Measurements from ENCODE around the gene MEF2C. TPM values are rescaled to one million over a fixed set of nuclear protein-coding genes. Genes with fewer than 3 reads are reported as not detected.

Gene MEF2C
- total and polyA plus RNA-seq, 2 of the 13 experiments (the other 11 are each of a cell fraction or from before 2014, with no cell fraction given), result 0.02 TPM; not detected in 1

DNA sequence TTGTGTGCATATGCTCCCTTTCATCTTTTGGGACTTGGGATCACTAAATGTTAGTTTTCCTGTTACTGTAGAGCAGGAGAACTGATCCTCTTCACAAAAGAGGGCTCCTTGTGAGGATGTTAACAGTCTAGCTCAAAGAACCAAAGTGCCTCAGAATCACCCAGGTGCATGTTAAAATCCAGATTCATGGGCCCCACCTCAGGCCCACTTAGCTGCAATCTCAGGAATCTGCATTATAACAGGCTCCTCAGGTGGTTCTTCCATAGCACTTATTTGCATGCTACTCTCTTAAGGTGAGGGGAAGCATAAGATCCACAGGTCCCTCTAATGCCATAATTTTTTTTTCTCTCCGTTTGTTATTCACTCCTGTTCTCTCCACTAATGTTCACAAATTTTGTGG lies 14.8 kb upstream of the MEF2C start:
- CTCF ChIA-PET (ENCODE audit: low intra/inter-chr PET ratio, low total read pairs), result no interaction called here
- no peak overlapping the region for H2AFZ ChIP-seq (ENCODE audit: low read length)
- no peak overlapping the region for H3K9ac ChIP-seq (ENCODE audit: insufficient read depth, low read depth, low read length)
- intact Hi-C loops (cut with micrococcal nuclease; ENCODE audit: unreplicated experiment), result no loop called here
- no peaks in the 10 kb centered on the region for H3K9me3 ChIP-seq (ENCODE audit: low read length)
- H3K36me3 ChIP-seq (replicated peaks in 1 of 2; ENCODE audit: control insufficient read depth in 1 of 2, insufficient read depth in 2 of 2, low read length in 2 of 2), result no peaks in the 10 kb centered on the region
- in situ Hi-C loops (cut with HindIII; ENCODE audit: extremely low pct_ligation_motif_present, low pct_unique_long_range_greater_than_20kb), result no loop called here
- FAIRE-seq (no peak), ATAC-seq (no peak), DNase-seq (ENCODE audit: low spot score) (no peak)
- no peak overlapping the region for H3K4me3 ChIP-seq (replicated peaks in 1 of 3; ENCODE audit: insufficient read depth in 1 of 3, low read depth in 2 of 3, low read length in 3 of 3)
- H3K27me3 ChIP-seq (ENCODE audit: control insufficient read depth in 1 of 2, insufficient read depth in 2 of 2, low read length in 2 of 2), result no peaks in the 10 kb centered on the region; a peak in 1 of 5 replicates
- no peaks in the 10 kb centered on the region for H3K79me2 ChIP-seq (ENCODE audit: insufficient read depth, low read length)
- POLR2A ChIA-PET, result no interaction called here
- H4K20me1 ChIP-seq (ENCODE audit: insufficient read depth, low read length), result no peaks in the 10 kb centered on the region
- no TSS peak for BruUV-seq (replicated peaks)
- WGBS (ENCODE audit: low lambda C conversion rate), result 0% methylated on average over 1 of the region's 1 CpG
- no peak overlapping the region for H3K27ac ChIP-seq (ENCODE audit: extremely low read length, insufficient read depth, low read length)
- no peaks in the 10 kb centered on the region for H3K4me1 ChIP-seq (ENCODE audit: insufficient read depth, low read length)
- TF ChIP-seq, protein P1, sequence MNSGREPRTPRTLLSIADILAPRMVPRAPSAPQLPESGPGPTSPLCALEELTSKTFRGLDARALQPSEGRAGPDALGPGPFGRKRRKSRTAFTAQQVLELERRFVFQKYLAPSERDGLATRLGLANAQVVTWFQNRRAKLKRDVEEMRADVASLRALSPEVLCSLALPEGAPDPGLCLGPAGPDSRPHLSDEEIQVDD (CRISPR knock-in tag; IDR thresholded peaks at IDR 0.05; ENCODE audit: borderline replicate concordance), result no peak
- no peak for TF ChIP-seq BRD4 (CRISPR knock-in tag; IDR thresholded peaks at IDR 0.05)
- TF ChIP-seq BHLHE40 (IDR thresholded peaks at IDR 0.05; ENCODE audit: low read length), result no peak
- TF ChIP-seq CCAR2 (optimal IDR thresholded peaks at IDR 0.05; ENCODE audit: low read depth, low read length), result no peak
- TF ChIP-seq, protein P2, sequence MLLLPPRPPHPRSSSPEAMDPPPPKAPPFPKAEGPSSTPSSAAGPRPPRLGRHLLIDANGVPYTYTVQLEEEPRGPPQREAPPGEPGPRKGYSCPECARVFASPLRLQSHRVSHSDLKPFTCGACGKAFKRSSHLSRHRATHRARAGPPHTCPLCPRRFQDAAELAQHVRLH (CRISPR knock-in tag; IDR thresholded peaks at IDR 0.05; ENCODE audit: borderline replicate concordance, low read depth), result no peak
- TF ChIP-seq CENPX (CRISPR knock-in tag; IDR thresholded peaks at IDR 0.05), result no peak
- TF ChIP-seq NCOA5 (CRISPR knock-in tag; IDR thresholded peaks at IDR 0.05), result no peak
- TF ChIP-seq, protein P3, sequence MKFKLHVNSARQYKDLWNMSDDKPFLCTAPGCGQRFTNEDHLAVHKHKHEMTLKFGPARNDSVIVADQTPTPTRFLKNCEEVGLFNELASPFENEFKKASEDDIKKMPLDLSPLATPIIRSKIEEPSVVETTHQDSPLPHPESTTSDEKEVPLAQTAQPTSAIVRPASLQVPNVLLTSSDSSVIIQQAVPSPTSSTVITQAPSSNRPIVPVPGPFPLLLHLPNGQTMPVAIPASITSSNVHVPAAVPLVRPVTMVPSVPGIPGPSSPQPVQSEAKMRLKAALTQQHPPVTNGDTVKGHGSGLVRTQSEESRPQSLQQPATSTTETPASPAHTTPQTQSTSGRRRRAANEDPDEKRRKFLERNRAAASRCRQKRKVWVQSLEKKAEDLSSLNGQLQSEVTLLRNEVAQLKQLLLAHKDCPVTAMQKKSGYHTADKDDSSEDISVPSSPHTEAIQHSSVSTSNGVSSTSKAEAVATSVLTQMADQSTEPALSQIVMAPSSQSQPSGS (CRISPR knock-in tag; IDR thresholded peaks at IDR 0.05), result no peak
- no peak for TF ChIP-seq FOXJ3 (CRISPR knock-in tag; IDR thresholded peaks at IDR 0.05; ENCODE audit: borderline replicate concordance)
- no peak for TF ChIP-seq ZNF143 (CRISPR knock-in tag; IDR thresholded peaks at IDR 0.05)
- TF ChIP-seq KLF9 (CRISPR knock-in tag; IDR thresholded peaks at IDR 0.05; ENCODE audit: low read depth), result no peak
- TF ChIP-seq LCORL (IDR thresholded peaks at IDR 0.05), result no peak
- TF ChIP-seq LCORL (CRISPR knock-in tag; IDR thresholded peaks at IDR 0.05), result no peak
- no peak for TF ChIP-seq PHB2 (IDR thresholded peaks at IDR 0.05; ENCODE audit: partially characterized antibody)
- TF ChIP-seq DMAP1 (CRISPR knock-in tag; IDR thresholded peaks at IDR 0.05), result no peak
- no peak for TF ChIP-seq SOX6 (IDR thresholded peaks at IDR 0.05)
- no peak for TF ChIP-seq SOX6 (CRISPR knock-in tag; IDR thresholded peaks at IDR 0.05)
- no peak for TF ChIP-seq HOXA5 (CRISPR knock-in tag; IDR thresholded peaks at IDR 0.05)
- no peak for TF ChIP-seq ZSCAN20 (CRISPR knock-in tag; IDR thresholded peaks at IDR 0.05; ENCODE audit: borderline replicate concordance)
- no peak overlapping the region for H3K4me2 ChIP-seq (ENCODE audit: low read depth, low read length)
